Stimulated activated effector memory CD8-positive, alpha-beta T cell treated with anti-CD3 and anti-CD28 coated beads, Interleukin-12 subunit alpha, Interleukin-12 subunit beta, amount 100 ng/mL, for 72 hours (primary cell): ENCODE measurements around the gene WNK1.
"Not testable (repeated sequence)": the region's sequence is repeated elsewhere in the genome, so short reads cannot be mapped to it uniquely, and the experiment has no call there.

Experiments
- ATAC-seq: fragments of 150-1000 bp; cut with Tn5 transposase; 2 replicates; pipeline ENCODE4 v1.10.0; 2021
- DNase-seq, 2 donors: peaks; one replicate each; pipeline ENCODE4 v3.0.0; 2021 to 2022; ENCODE audit warnings: low spot score in 2 of 2
- H3K27ac Mint-ChIP-seq: one replicate; pipeline ENCODE4 v1.8.0; 2022; ENCODE audit warnings: mild to moderate bottlenecking, mixed read lengths
- H3K36me3 Mint-ChIP-seq: one replicate; pipeline ENCODE4 v1.8.0; 2022; ENCODE audit warnings: mild to moderate bottlenecking, mixed read lengths
- H3K4me1 Mint-ChIP-seq: one replicate; pipeline ENCODE4 v1.8.0; 2022; ENCODE audit warnings: mixed read lengths
- H3K4me3 Mint-ChIP-seq: one replicate; pipeline ENCODE4 v1.8.0; 2022; ENCODE audit warnings: mild to moderate bottlenecking, mixed read lengths
- H3K9me3 Mint-ChIP-seq: one replicate; pipeline ENCODE4 v1.8.0; 2022; ENCODE audit warnings: mixed read lengths

WNK1 gene

GRCh38 chr12:754851-755562 is 2.6 kb downstream of the WNK1 start:
- peak; percentile 19 for ATAC-seq
- Mint-ChIP-seq H3K4me3 (no peak overlapping the region), H3K4me1 (peaks cover 23% of the 10 kb centered on the region)

GRCh38 chr12:759628-760027 is 7.2 kb downstream of the WNK1 start:
- no peak overlapping the region for H3K27ac Mint-ChIP-seq
- H3K36me3 Mint-ChIP-seq, result peaks cover 69% of the 10 kb centered on the region
- peak overlapping the region; percentile 6 for H3K4me3 Mint-ChIP-seq
- DNase-seq (no peak), ATAC-seq (no peak)
- peaks cover 13% of the 10 kb centered on the region for H3K4me1 Mint-ChIP-seq
- no peaks in the 10 kb centered on the region for H3K9me3 Mint-ChIP-seq

More at GRCh38 chr12:754851-755562, 2.6 kb downstream of the WNK1 start:
- peak overlapping the region; percentile 90 for H3K27ac Mint-ChIP-seq
- H3K9me3 Mint-ChIP-seq, result no peaks in the 10 kb centered on the region
- H3K36me3 Mint-ChIP-seq, result peaks cover 48% of the 10 kb centered on the region
- no peak for DNase-seq

- no peak overlapping the region for H3K4me3 Mint-ChIP-seq
Measured at GRCh38 chr12:761256-761655, 8.9 kb downstream of the WNK1 start.

GRCh38 chr12:765840-766239 is 13.5 kb downstream of the WNK1 start:
- DNase-seq (no peak), ATAC-seq (no peak)
- Mint-ChIP-seq H3K27ac (no peak overlapping the region), H3K9me3 (no peaks in the 10 kb centered on the region), H3K4me3 (no peak overlapping the region), H3K4me1 (peaks cover 29% of the 10 kb centered on the region), H3K36me3 (peaks cover 47% of the 10 kb centered on the region)

More at GRCh38 chr12:761256-761655, 8.9 kb downstream of the WNK1 start:
- Mint-ChIP-seq H3K4me1 (peaks cover 13% of the 10 kb centered on the region), H3K9me3 (no peaks in the 10 kb centered on the region), H3K27ac (no peak overlapping the region), H3K36me3 (peaks cover 53% of the 10 kb centered on the region)
- DNase-seq, result no peak
- ATAC-seq, result no peak

GRCh38 chr12:768434-768833 is 16.1 kb downstream of the WNK1 start:
- Mint-ChIP-seq H3K4me1 (peaks cover 45% of the 10 kb centered on the region), H3K9me3 (no peaks in the 10 kb centered on the region), H3K4me3 (no peak overlapping the region), H3K27ac (no peak overlapping the region), H3K36me3 (peaks cover 25% of the 10 kb centered on the region)
- ATAC-seq, result no peak
- DNase-seq, result no peak

- H3K27ac Mint-ChIP-seq, result no peak overlapping the region
- H3K36me3 Mint-ChIP-seq, result peaks cover 16% of the 10 kb centered on the region
- DNase-seq, result no peak
- no peaks in the 10 kb centered on the region for H3K9me3 Mint-ChIP-seq
- H3K4me3 Mint-ChIP-seq, result peak overlapping the region; percentile 11
- peaks cover 64% of the 10 kb centered on the region for H3K4me1 Mint-ChIP-seq
- ATAC-seq, result no peak
Measured at GRCh38 chr12:770479-770878, 18.1 kb downstream of the WNK1 start.

- Mint-ChIP-seq H3K36me3 (peaks cover 16% of the 10 kb centered on the region), H3K4me3 (no peak overlapping the region), H3K4me1 (peaks cover 80% of the 10 kb centered on the region), H3K9me3 (no peaks in the 10 kb centered on the region), H3K27ac (no peak overlapping the region)
- ATAC-seq (no peak), DNase-seq (no peak)
Measured at GRCh38 chr12:772056-772697, 19.8 kb downstream of the WNK1 start.

- Mint-ChIP-seq H3K36me3 (peaks cover 16% of the 10 kb centered on the region), H3K9me3 (no peaks in the 10 kb centered on the region), H3K27ac (peak overlapping the region; percentile 66), H3K4me1 (peaks cover 81% of the 10 kb centered on the region), H3K4me3 (no peak overlapping the region)
- ATAC-seq (no peak), DNase-seq (no peak)
Measured at GRCh38 chr12:774051-774614, 21.8 kb downstream of the WNK1 start.

GRCh38 chr12:775973-776771 is 23.8 kb downstream of the WNK1 start:
- H3K9me3 Mint-ChIP-seq, ATAC-seq, DNase-seq: not testable (repeated sequence)
- Mint-ChIP-seq H3K27ac (peak overlapping the region; percentile 89), H3K36me3 (peaks cover 20% of the 10 kb centered on the region), H3K4me3 (peak overlapping the region; percentile 14), H3K4me1 (peaks cover 92% of the 10 kb centered on the region)

- Mint-ChIP-seq H3K36me3 (peaks cover 20% of the 10 kb centered on the region), H3K27ac (peak overlapping the region; percentile 89), H3K4me1 (peaks cover 93% of the 10 kb centered on the region), H3K4me3 (peak overlapping the region; percentile 14)
- ATAC-seq, result peak; percentile 73
- not testable (repeated sequence) for DNase-seq, H3K9me3 Mint-ChIP-seq
Measured at GRCh38 chr12:776772-777373, 24.5 kb downstream of the WNK1 start.

- peak overlapping the region; percentile 89 for H3K27ac Mint-ChIP-seq
- H3K4me3 Mint-ChIP-seq, result no peak overlapping the region
- H3K36me3 Mint-ChIP-seq, result peaks cover 20% of the 10 kb centered on the region
- ATAC-seq (no peak), DNase-seq (no peak)
- peaks cover 85% of the 10 kb centered on the region for H3K4me1 Mint-ChIP-seq
- H3K9me3 Mint-ChIP-seq, result no peaks in the 10 kb centered on the region
Measured at GRCh38 chr12:777550-778047, 25.2 kb downstream of the WNK1 start.

GRCh38 chr12:778615-779014 is 26.2 kb downstream of the WNK1 start:
- peak overlapping the region; percentile 92 for H3K27ac Mint-ChIP-seq
- DNase-seq, result no peak
- H3K4me3 Mint-ChIP-seq, result peak overlapping the region; percentile 80
- no peaks in the 10 kb centered on the region for H3K9me3 Mint-ChIP-seq
- peaks cover 75% of the 10 kb centered on the region for H3K4me1 Mint-ChIP-seq
- H3K36me3 Mint-ChIP-seq, result peaks cover 20% of the 10 kb centered on the region
- peak; percentile 56 for ATAC-seq

GRCh38 chr12:779745-780734 is 27.7 kb downstream of the WNK1 start:
- Mint-ChIP-seq H3K27ac (peak overlapping the region; percentile 92), H3K4me1 (peaks cover 69% of the 10 kb centered on the region), H3K4me3 (peak overlapping the region; percentile 80), H3K36me3 (peaks cover 20% of the 10 kb centered on the region), H3K9me3 (no peaks in the 10 kb centered on the region)
- DNase-seq, result no peak
- ATAC-seq, result no peak
